COR-L47 (cell line): ENCODE results near the gene SPA17.

ENCODE experiments used
- DNase-seq: peaks from one replicate; lab custom pipeline; 2025; lab: John Stamatoyannopoulos, UW

Gene SPA17

DNA sequence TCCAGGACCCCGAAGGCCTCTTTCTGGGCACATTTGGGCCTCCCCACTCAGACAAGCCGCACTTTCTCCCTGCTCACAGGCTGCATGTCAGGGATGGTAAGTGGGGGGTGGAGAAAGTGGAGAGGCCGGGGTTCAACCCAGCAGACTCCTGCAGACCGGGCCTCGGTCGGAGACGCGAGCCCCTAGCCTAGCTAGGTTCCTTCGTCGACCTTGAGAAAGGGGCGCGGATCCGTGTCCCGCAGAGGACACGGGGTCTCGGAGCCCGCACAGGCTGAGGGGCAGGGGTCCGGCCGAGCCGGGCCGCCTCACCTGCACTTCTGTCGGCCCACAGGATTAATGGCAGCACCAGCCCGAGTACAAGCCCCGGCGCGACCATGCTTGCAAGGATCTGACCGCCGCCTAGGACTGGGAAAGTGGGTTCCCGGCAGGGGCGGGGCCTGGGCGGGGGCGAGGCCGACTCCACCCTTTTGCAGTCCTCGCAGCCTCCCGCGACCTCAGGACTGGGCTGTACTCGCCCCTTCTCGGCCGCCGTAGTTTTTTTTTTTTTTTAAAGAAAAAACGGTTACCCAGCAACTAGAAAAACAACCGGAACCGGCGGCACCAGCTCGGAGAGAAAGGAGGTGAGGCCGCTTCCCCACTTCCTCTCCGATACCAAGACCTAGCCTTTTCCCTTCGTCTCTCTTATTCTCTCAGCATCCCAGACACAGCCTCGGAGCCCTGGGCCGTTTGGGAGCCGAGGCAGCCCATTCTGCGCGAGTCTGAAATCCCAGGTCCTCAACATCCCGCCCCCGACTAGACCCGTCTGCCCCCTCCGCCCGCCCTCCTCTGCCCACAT is at the start of gene SPA17, which contains the start of gene SIAE:
Gene SPA17 (plus strand): TSS at position 572 of the 835 bp plus-strand sequence. CDS start 1,361 bp downstream, outside the sequence.
Gene SIAE (minus strand): TSS at position 407 of the 835 bp plus-strand sequence. CDS start 31 bp downstream, at position 376.
- DNase-seq: peak; percentile 16

DNA sequence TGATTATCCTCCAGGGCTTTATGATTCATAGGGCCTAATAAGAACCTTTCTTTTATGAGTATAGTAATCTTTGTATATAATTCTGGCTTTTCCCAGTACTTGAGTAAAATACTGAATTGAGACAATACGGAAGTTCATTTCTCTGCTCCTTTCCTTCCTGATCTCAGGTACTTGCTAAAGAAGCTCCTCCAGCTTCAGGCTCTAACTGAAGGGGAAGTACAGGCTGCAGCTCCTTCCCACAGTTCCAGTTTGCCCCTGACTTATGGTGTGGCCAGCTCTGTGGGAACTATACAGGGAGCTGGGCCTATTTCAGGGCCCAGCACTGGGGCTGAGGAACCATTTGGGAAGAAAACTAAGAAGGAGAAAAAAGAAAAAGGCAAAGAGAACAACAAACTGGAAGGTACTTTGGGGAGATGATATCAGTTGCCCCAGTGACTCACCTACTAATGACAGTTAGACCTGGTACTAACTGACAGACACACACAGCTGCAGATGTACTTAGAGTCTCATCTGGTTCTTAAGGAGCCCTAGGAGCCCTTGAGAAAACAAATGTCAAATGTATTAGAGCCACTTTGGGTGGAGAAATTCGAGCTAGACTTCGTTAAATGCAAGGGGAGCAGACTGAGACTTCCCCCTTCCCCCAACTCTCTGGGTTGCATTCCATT is 48.1 kb upstream of the SPA17 start:
- no peak for DNase-seq

- DNase-seq: no peak
Measured at GRCh38 chr11:124627546-124627945, 46.2 kb upstream of the SPA17 start.

DNA sequence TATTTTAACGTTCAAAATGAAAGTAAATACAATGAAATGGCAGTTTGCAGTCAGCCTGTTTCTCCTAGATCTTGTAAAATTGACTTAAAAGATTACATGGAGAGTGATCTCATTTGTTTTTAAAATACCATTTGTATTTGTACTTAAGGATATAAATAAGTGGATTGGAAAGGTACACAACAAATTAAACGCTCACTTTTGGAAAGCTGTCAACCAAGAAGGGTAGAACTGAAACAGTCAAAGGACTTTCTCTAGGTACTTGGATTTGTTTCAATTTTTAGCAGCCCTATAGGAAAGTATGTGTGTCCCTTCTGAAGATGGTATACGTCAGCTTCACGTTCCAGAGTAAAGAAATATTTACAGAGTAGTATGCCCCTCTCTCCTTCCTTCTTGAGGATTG is 43.7 kb upstream of the SPA17 start:
- no peak for DNase-seq

- DNase-seq: no peak
Measured at GRCh38 chr11:124633355-124633754, 40.3 kb upstream of the SPA17 start.

GRCh38 chr11:124635932-124636331 is 37.8 kb upstream of the SPA17 start:
- no peak for DNase-seq

GRCh38 chr11:124638500-124638899 is 35.2 kb upstream of the SPA17 start:
- DNase-seq: no peak

DNA sequence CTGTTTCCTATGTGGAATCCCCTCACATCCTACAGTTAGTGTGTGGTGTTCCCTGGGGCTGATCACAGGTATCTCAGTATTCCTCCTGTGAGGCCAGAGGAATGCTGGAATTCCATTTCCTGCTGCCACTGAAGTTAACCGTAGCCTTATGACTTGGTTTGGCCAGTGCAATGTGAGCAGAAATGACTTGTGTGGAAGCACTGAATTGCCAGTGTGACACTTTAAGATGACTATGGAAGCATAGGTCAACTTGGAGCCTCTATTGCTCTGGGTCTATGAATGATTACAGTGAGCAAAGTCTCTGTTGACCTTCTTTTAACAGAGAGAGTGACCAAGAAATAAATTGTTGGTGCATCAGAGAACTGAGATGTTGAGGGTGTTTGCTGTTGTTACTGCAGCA is 34.5 kb upstream of the SPA17 start:
- no peak for DNase-seq

GRCh38 chr11:124640666-124641065 is 33.0 kb upstream of the SPA17 start:
- no peak for DNase-seq

- DNase-seq: no peak
Measured at GRCh38 chr11:124642628-124643027, 31.1 kb upstream of the SPA17 start.

DNA sequence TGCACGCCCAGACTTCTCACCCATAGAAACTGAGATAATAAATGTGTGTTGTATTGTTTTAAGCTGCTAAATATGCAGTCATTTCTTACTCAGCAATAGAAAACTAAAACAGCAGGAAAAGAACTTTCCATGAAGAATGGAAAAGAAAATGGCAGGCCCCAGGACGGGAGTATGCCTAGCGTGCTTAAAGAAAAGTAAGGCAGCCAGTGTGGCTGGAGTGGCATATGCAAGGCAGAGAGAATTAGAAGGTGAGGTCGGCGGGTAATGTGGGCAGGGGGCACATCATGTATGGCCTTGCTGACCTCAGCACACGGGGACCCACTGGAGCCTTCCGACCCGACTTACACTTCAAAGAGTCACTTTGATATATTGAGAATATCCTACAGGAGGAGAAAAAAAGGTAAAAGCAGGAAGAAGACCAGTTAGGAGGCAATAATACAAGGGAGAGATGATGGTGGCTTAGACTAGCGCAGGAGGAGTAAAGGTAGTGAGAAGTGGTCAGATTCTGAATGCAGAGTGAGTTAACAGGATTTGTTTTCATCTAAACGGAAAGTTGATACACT is 30.6 kb upstream of the SPA17 start:
- no peak for DNase-seq

GRCh38 chr11:124643605-124644425 is 29.9 kb upstream of the SPA17 start:
- DNase-seq: no peak

GRCh38 chr11:124644426-124645280 is 29.1 kb upstream of the SPA17 start:
- peak; percentile 46 for DNase-seq

DNA sequence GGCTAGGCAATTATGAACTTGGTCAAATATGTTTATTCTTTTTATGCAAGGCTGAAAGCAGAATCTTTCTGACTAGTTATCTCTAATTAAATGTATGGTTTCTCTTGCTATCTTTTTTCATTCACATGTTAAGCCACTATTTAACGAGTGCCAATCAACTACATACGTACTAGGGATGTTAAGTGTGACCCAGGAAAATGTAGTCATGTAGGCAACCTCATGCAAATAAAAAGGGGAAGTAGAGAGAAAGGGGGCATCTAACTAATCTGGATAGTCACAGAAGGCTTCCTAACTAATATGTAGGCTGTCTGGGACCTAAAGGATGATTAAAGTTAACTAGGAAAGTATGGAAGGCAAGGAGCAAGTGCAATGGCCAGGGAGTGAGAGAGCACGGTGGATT is 27.6 kb upstream of the SPA17 start:
- DNase-seq: no peak

DNA sequence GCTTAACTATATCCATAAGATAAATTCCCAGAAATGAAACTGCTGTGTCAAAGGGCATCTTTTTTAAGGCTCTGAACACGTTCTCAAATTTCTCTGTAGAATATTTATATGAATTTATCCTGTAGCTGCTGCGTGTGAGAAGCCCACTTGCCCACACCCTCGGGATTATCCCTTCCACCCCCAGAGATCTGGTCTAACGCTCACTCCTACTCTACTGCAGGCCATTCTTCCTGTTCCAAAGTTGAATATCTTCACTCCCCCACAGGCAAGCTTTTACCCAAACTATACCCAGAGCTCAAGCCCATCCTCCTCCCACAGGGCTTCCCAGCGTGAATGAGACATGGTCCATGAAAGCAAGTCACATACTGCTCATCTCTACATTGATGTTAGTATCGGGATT is 25.1 kb upstream of the SPA17 start:
- DNase-seq: no peak

GRCh38 chr11:124656774-124657630 is 16.7 kb upstream of the SPA17 start:
- no peak for DNase-seq

DNA sequence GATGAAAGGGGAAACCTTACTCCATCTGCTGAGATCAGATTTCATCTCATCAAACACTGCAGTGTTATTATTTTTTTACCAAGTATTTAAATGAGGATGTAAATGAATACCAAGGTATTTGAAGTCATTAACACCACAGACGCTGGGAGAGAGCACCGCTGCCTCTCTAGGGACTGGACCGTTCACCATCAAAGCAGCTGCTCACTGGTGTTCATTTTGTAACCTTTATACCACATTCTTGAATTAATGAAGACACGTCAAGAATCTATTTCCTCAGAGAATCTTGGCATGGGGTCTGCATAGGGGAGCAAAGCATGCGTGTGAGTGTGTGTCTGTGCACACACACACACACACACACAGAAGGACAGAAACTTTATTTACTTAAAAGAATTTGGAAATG is 15.8 kb upstream of the SPA17 start:
- no peak for DNase-seq

DNA sequence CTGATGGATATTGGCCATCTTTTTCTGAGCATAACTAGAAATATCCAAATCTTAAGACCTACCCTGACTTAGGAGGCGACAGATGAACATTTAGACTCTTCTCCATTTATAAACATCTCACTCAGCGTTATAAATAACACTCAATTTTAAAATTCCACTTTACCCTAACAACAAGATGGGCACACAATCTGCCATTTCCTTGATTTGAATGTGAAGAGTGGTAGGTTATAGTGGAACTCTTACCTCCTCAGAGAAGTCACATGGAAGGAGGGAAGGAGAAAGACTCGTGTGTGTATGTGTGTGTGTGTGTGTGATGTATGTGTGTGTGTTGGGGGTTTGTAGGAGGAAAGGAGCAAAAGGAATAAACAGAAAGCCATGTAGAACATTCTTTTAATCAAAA is 15.2 kb upstream of the SPA17 start:
- DNase-seq: no peak

DNA sequence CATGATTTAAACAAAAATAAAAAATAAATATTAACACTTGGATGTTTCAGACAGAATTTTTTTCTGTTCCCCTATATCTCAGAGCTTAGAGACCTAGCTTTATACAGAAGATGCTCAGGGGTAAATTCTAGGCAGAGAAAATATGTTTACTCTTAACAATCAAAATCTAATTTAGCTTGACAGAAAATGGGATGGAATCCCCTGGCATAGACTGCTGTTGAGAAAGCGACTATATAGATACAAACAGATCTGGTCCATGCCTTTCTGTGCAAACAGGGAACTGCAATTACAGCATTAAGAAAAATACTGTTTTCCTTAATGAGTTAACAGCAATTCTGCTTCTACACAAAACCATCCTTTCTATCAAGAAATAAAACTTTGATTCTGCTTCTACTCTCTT is 14.7 kb upstream of the SPA17 start:
- no peak for DNase-seq

- no peak for DNase-seq
Measured at GRCh38 chr11:124661553-124661952, 12.2 kb upstream of the SPA17 start.
